GM12878 (cell line): ENCODE data around the gene PLCG2. TPM values are rescaled to one million over a fixed set of nuclear protein-coding genes. Genes with fewer than 3 reads are reported as not detected.

Experiments used
- CBFB ChIP-seq: IDR thresholded peaks from 2 replicates; pipeline ENCODE4 v1.6.1; 2016; ENCODE audit warnings: antibody characterized with exemption, low read depth
- CREB1 ChIP-seq: IDR thresholded peaks from 2 replicates; pipeline ENCODE4 v1.6.1; 2012; ENCODE audit warnings: low read depth, mild to moderate bottlenecking, inconsistent platforms
- CREM ChIP-seq: IDR thresholded peaks from 2 replicates; pipeline ENCODE4 v1.6.1; 2014; ENCODE audit warnings: antibody characterized with exemption, low read depth
- EED ChIP-seq: sonication (generic); IDR thresholded peaks from 2 replicates; pipeline ENCODE4 v1.6.1; 2016; ENCODE audit warnings: antibody characterized with exemption, low read depth
- GATAD2B ChIP-seq: fragments of 450-650 bp; conservative IDR thresholded peaks from 2 replicates; pipeline ENCODE4 v1.6.1; 2017; ENCODE audit warnings: low read depth, mild to moderate bottlenecking, moderate library complexity
- HDGF ChIP-seq: fragments of 450-650 bp; IDR thresholded peaks from 2 replicates; pipeline ENCODE4 v1.6.1; 2016; ENCODE audit warnings: antibody characterized with exemption
- IKZF1 ChIP-seq: fragments of 450-650 bp; conservative IDR thresholded peaks from 2 replicates; pipeline ENCODE4 v1.6.1; 2017; ENCODE audit warnings: antibody characterized with exemption, mild to moderate bottlenecking
- IKZF2 ChIP-seq, 2 experiments: fragments of 450-650 bp; IDR thresholded peaks; 2 replicates each; pipeline ENCODE4 v1.6.1; 2017; ENCODE audit warnings: mild to moderate bottlenecking in 2 of 2, moderate library complexity in 2 of 2
- NFIC ChIP-seq: IDR thresholded peaks from 2 replicates; pipeline ENCODE4 v1.6.1; 2012; ENCODE audit warnings: low read depth, mild to moderate bottlenecking, inconsistent platforms, low read length, moderate library complexity
- NFXL1 ChIP-seq: fragments of 450-650 bp; IDR thresholded peaks from 2 replicates; pipeline ENCODE4 v1.6.1; 2017; ENCODE audit warnings: antibody characterized with exemption, mild to moderate bottlenecking, borderline replicate concordance
- NR2C2 ChIP-seq: IDR thresholded peaks from 2 replicates; pipeline ENCODE4 v1.6.1; 2011; ENCODE audit warnings: borderline replicate concordance, low read depth; ENCODE audit not compliant: control insufficient read depth, insufficient read length
- RELB ChIP-seq: fragments of 450-650 bp; IDR thresholded peaks from 2 replicates; pipeline ENCODE4 v1.6.1; 2017; ENCODE audit warnings: low read depth, mild to moderate bottlenecking, moderate library complexity
- SMAD5 ChIP-seq: IDR thresholded peaks from 2 replicates; pipeline ENCODE4 v1.6.1; 2016; ENCODE audit warnings: antibody characterized with exemption, low read depth
- STAT3 ChIP-seq: IDR thresholded peaks from 2 replicates; pipeline ENCODE4 v1.6.1; 2011; ENCODE audit warnings: low read depth, low read length, improper control_type of control experiment
- SUZ12 ChIP-seq: fragments of 200-600 bp; sonication (generic); IDR thresholded peaks from one replicate; pipeline ENCODE4 v1.6.1; 2018; ENCODE audit warnings: antibody characterized with exemption, mild to moderate bottlenecking; ENCODE audit not compliant: unreplicated experiment
- TCF3 ChIP-seq: IDR thresholded peaks from 2 replicates; pipeline ENCODE4 v1.6.1; 2012; ENCODE audit warnings: low read depth, mild to moderate bottlenecking, low read length, borderline replicate concordance; ENCODE audit not compliant: insufficient read depth
- USF1 ChIP-seq: IDR thresholded peaks from 2 replicates; pipeline ENCODE4 v1.6.1; 2011; ENCODE audit warnings: borderline replicate concordance, low read depth, mild to moderate bottlenecking, moderate library complexity, mixed read lengths, low read length; ENCODE audit not compliant: insufficient read depth; ENCODE audit errors: extremely low read length
- ZNF207 ChIP-seq: fragments of 450-650 bp; IDR thresholded peaks from 2 replicates; pipeline ENCODE4 v1.6.1; 2014; ENCODE audit warnings: antibody characterized with exemption, mild to moderate bottlenecking, borderline replicate concordance
- ZNF384 ChIP-seq: IDR thresholded peaks from 2 replicates; pipeline ENCODE4 v1.6.1; 2012; ENCODE audit warnings: low read depth, mild to moderate bottlenecking, low read length, improper control_type of control experiment, borderline replicate concordance
- polyA plus RNA-seq, 11 experiments: library from polyadenylated mRNA; depleted of rRNA in 4 of 11; unstranded in 6 of 11; stranded (reverse) in 5 of 11; fragments of >200 nt; fragmentation: Nextera tagmentation in 4 of 11; fragmentation: Illumina TruSeq in 1 of 11; extraction: Ambion mirVana in 4 of 11; extraction: Trizol in 1 of 11; gene quantifications; 1 replicate in 1 of 11; 2 replicates in 10 of 11; pipeline versions ENCODE4 v1.2.1 to v1.2.3, GENCODE V29; 2011 to 2016; ENCODE audit warnings: inconsistent platforms in 2 of 11, missing spikeins in 2 of 11, low read depth in 1 of 11
- total RNA-seq, 4 experiments: library from RNA; depleted of rRNA in 3 of 4; stranded (reverse); fragments of >200 nt in 3 of 4; fragmentation: Illumina TruSeq in 1 of 4; extraction: Trizol in 1 of 4; gene quantifications; 2 replicates each; pipeline versions ENCODE4 v1.2.1 to v1.2.3, GENCODE V29; 2013 to 2021
- TF ChIP-seq, protein P1 (sequence below): fragments of 450-650 bp; conservative IDR thresholded peaks from 2 replicates; pipeline ENCODE4 v1.6.1; 2017; ENCODE audit warnings: mild to moderate bottlenecking, moderate library complexity
- TF ChIP-seq, protein P2 (sequence below): fragments of 150-350 bp; IDR thresholded peaks from 2 replicates; pipeline ENCODE4 v1.6.1; 2016; ENCODE audit warnings: low read depth, low read length

PLCG2 gene
- total and polyA plus RNA-seq, 10 of the 15 experiments (the other 5 are each of a cell fraction or from before 2014, with no cell fraction given) = 47.6 to 256 (median 149) TPM

DNA sequence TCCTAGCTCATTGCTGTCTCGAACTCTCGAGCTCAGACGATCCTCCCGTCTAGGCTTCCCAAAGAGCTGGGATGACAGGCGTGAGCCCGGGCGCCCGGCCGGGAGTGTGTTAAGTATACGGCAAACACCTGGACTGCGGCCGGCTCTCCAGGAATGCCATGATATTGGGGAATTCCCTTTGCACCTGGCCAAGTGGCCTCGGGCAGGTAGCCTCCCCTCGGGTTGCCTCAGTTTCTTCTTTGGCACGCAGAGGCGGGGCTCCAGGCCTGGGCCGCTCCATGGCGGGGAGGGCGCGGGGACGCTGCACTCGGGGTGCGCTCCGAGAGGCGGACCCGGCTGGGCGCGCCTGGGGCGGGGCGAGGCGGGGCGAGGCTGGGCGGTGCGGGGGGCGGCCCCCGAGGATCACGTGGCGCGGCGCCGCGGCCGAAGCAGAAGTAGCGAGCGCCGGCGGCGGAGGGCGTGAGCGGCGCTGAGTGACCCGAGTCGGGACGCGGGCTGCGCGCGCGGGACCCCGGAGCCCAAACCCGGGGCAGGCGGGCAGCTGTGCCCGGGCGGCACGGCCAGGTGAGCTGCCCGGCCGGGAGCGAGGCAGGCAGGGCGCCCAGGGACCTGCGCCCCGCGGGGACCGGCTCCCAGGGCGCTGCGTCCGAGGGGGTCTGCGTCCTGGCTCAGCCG is at the start of gene PLCG2 (continued):
- TF ChIP-seq IKZF1 = peak; percentile 79
- 0 out of 4 replicates have a peak, but pooled peaks of 1 of the 2 experiments have one; percentile 16 for TF ChIP-seq IKZF2 (IDR thresholded peaks at IDR 0.05)
- TF ChIP-seq USF1 = peak; percentile 91
- TF ChIP-seq CREB1 = no peak
- TF ChIP-seq ZNF207 = no peak
- TF ChIP-seq, protein P1, sequence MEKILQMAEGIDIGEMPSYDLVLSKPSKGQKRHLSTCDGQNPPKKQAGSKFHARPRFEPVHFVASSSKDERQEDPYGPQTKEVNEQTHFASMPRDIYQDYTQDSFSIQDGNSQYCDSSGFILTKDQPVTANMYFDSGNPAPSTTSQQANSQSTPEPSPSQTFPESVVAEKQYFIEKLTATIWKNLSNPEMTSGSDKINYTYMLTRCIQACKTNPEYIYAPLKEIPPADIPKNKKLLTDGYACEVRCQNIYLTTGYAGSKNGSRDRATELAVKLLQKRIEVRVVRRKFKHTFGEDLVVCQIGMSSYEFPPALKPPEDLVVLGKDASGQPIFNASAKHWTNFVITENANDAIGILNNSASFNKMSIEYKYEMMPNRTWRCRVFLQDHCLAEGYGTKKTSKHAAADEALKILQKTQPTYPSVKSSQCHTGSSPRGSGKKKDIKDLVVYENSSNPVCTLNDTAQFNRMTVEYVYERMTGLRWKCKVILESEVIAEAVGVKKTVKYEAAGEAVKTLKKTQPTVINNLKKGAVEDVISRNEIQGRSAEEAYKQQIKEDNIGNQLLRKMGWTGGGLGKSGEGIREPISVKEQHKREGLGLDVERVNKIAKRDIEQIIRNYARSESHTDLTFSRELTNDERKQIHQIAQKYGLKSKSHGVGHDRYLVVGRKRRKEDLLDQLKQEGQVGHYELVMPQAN = peak; percentile 82
- TF ChIP-seq SMAD5 = no peak
- no peak for TF ChIP-seq STAT3
- TF ChIP-seq CREM = no peak
- TF ChIP-seq HDGF = no peak
- TF ChIP-seq RELB = no peak
- no peak for TF ChIP-seq NR2C2
- TF ChIP-seq ZNF384 = no peak
- TF ChIP-seq GATAD2B = 0 out of 2 replicates have a peak, but pooled peaks have one; percentile 96
- no peak for TF ChIP-seq CBFB
- TF ChIP-seq, protein P2, sequence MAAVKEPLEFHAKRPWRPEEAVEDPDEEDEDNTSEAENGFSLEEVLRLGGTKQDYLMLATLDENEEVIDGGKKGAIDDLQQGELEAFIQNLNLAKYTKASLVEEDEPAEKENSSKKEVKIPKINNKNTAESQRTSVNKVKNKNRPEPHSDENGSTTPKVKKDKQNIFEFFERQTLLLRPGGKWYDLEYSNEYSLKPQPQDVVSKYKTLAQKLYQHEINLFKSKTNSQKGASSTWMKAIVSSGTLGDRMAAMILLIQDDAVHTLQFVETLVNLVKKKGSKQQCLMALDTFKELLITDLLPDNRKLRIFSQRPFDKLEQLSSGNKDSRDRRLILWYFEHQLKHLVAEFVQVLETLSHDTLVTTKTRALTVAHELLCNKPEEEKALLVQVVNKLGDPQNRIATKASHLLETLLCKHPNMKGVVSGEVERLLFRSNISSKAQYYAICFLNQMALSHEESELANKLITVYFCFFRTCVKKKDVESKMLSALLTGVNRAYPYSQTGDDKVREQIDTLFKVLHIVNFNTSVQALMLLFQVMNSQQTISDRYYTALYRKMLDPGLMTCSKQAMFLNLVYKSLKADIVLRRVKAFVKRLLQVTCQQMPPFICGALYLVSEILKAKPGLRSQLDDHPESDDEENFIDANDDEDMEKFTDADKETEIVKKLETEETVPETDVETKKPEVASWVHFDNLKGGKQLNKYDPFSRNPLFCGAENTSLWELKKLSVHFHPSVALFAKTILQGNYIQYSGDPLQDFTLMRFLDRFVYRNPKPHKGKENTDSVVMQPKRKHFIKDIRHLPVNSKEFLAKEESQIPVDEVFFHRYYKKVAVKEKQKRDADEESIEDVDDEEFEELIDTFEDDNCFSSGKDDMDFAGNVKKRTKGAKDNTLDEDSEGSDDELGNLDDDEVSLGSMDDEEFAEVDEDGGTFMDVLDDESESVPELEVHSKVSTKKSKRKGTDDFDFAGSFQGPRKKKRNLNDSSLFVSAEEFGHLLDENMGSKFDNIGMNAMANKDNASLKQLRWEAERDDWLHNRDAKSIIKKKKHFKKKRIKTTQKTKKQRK = no peak
- TF ChIP-seq TCF3 = no peak
- no peak for TF ChIP-seq NFIC
- TF ChIP-seq NFXL1 = 0 out of 2 replicates have a peak, but pooled peaks have one; percentile 34
- TF ChIP-seq EED = no peak
- TF ChIP-seq SUZ12 = no peak
